PC-9 (cell line): ENCODE data around the gene BRS3. TPM values are rescaled to one million over a fixed set of nuclear protein-coding genes. Genes with fewer than 3 reads are reported as not detected.

ENCODE experiments used
- BruUV-seq: library from RNA; stranded (reverse); fragments of 400-500 nt; replicated peaks from 2 replicates; lab custom pipeline; 2021; lab: Mats Ljungman, UMichigan
- CTCF ChIA-PET: fragments of 300-600 bp; sonication (Branson Sonifier 250); formaldehyde crosslinking; loops from one replicate; lab custom pipeline; 2022; ENCODE audit warnings: antibody characterized with exemption; lab: Charles Lee
- POLR2A ChIA-PET: fragments of 300-600 bp; sonication (Branson Sonifier 250); formaldehyde crosslinking; loops from one replicate; lab custom pipeline; 2022; ENCODE audit warnings: antibody characterized with exemption; ENCODE audit not compliant: unreplicated experiment; lab: Charles Lee
- DNase-seq, 2 experiments: peaks; one replicate each; pipeline versions ENCODE4 v3.0.0 to v3.0.0-alpha.2; 2015 to 2022; ENCODE audit warnings: mixed read lengths in 1 of 2
- H2AFZ ChIP-seq: fragments of 200-600 bp; sonication (generic); 2 replicates; pipeline ENCODE4 v1.8.1; 2017; ENCODE audit warnings: antibody characterized with exemption
- H3F3A ChIP-seq: fragments of 200-600 bp; sonication (generic); 2 replicates; pipeline ENCODE4 v1.8.1; 2017; ENCODE audit warnings: antibody characterized with exemption, mild to moderate bottlenecking, low read depth; ENCODE audit not compliant: insufficient read depth
- H3K27ac ChIP-seq: fragments of 200-600 bp; sonication (generic); 2 replicates; pipeline ENCODE4 v1.6.1; 2016; ENCODE audit warnings: mixed run types
- H3K27me3 ChIP-seq: fragments of 200-600 bp; sonication (generic); 2 replicates; pipeline ENCODE4 v1.6.1; 2016; ENCODE audit warnings: low read depth, mixed run types; ENCODE audit not compliant: insufficient read depth
- H3K36me3 ChIP-seq: fragments of 200-600 bp; sonication (generic); 2 replicates; pipeline ENCODE4 v1.6.1; 2016; ENCODE audit warnings: low read depth, mixed run types
- H3K4me1 ChIP-seq: fragments of 200-600 bp; sonication (generic); replicated peaks from 2 replicates; pipeline ENCODE4 v1.6.1; 2016; ENCODE audit warnings: mixed run types; ENCODE audit not compliant: insufficient read depth
- H3K4me2 ChIP-seq: fragments of 200-600 bp; sonication (generic); 2 replicates; pipeline ENCODE4 v1.6.1; 2017; ENCODE audit warnings: mixed run types
- H3K4me3 ChIP-seq: fragments of 200-600 bp; sonication (generic); 2 replicates; pipeline ENCODE4 v1.6.1; 2016; ENCODE audit warnings: mixed run types
- H3K79me2 ChIP-seq: fragments of 200-600 bp; sonication (generic); 2 replicates; pipeline ENCODE4 v1.6.1; 2017; ENCODE audit warnings: low read depth, mixed run types
- H3K9me2 ChIP-seq: fragments of 200-600 bp; sonication (generic); 2 replicates; pipeline ENCODE4 v1.8.1; 2017; ENCODE audit warnings: mild to moderate bottlenecking; ENCODE audit not compliant: insufficient read depth
- H3K9me3 ChIP-seq: fragments of 200-600 bp; sonication (generic); 2 replicates; pipeline ENCODE4 v1.8.1; 2016; ENCODE audit warnings: low read depth; ENCODE audit not compliant: insufficient read depth
- H4K20me1 ChIP-seq: fragments of 200-600 bp; sonication (generic); 2 replicates; pipeline ENCODE4 v1.8.1; 2017; ENCODE audit not compliant: insufficient read depth
- EZH2 ChIP-seq: fragments of 200-600 bp; sonication (generic); IDR thresholded peaks from 2 replicates; pipeline ENCODE4 v1.8.0; 2017; ENCODE audit warnings: antibody characterized with exemption, low read depth
- intact Hi-C: fragments of 100-400 bp; cut with micrococcal nuclease; formaldehyde crosslinking; loops from one replicate; pipeline ENCODE4 v1.10.0; 2022; ENCODE audit not compliant: unreplicated experiment
- total RNA-seq: library from RNA; stranded (reverse); gene quantifications from 2 replicates; pipeline ENCODE4 v1.2.3, GENCODE V29; 2021
- TF ChIP-seq, protein P1 (sequence below): fragments of 200-600 bp; sonication (generic); conservative IDR thresholded peaks from 2 replicates; pipeline ENCODE4 v1.6.1; 2017; ENCODE audit warnings: mixed run types, antibody characterized with exemption, mild to moderate bottlenecking, moderate library complexity

The BRS3 gene
- total RNA-seq, 1 experiment from 2014 or later = not detected

DNA sequence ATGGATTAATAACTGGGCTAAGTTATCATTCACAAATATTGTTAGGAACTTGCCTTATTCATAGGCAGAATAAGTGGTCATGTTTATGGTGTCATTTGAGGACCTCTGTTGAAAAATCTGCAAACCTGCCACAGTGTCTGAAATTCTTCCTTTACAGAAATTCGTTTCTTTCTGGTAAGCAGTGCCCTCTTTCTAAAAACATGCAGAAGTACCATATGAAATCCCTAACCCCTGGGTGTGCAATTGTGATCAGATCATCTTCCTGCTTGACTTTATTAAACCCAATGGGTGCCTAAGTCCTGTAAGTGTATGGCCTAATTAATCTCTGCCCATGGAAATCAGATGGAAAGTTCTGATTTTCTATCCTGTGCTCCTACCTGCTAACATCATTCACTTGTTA is 5.3 kb downstream of the BRS3 start:
- DNase-seq = no peak
- Histone ChIP-seq H3K4me1 (peaks cover 9% of the 10 kb centered on the region; the same call in 1 of the 2 replicates), H4K20me1 (no peaks in the 10 kb centered on the region), H3K79me2 (peaks cover 6% of the 10 kb centered on the region), H3K9me2 (no peaks in the 10 kb centered on the region), H3K36me3 (no peaks in the 10 kb centered on the region), H3K27me3 (no peaks in the 10 kb centered on the region), H3K4me3 (no peak overlapping the region), H2AFZ (no peak overlapping the region), H3K9me3 (no peaks in the 10 kb centered on the region), H3K4me2 (no peak overlapping the region), H3F3A (peaks cover 15% of the 10 kb centered on the region), H3K27ac (no peak overlapping the region)
- ChIA-PET CTCF (no interaction called here), POLR2A (no interaction called here)
- intact Hi-C loops = no loop called here
- BruUV-seq = no TSS peak
- TF ChIP-seq EZH2 = no peak
- TF ChIP-seq, protein P1, sequence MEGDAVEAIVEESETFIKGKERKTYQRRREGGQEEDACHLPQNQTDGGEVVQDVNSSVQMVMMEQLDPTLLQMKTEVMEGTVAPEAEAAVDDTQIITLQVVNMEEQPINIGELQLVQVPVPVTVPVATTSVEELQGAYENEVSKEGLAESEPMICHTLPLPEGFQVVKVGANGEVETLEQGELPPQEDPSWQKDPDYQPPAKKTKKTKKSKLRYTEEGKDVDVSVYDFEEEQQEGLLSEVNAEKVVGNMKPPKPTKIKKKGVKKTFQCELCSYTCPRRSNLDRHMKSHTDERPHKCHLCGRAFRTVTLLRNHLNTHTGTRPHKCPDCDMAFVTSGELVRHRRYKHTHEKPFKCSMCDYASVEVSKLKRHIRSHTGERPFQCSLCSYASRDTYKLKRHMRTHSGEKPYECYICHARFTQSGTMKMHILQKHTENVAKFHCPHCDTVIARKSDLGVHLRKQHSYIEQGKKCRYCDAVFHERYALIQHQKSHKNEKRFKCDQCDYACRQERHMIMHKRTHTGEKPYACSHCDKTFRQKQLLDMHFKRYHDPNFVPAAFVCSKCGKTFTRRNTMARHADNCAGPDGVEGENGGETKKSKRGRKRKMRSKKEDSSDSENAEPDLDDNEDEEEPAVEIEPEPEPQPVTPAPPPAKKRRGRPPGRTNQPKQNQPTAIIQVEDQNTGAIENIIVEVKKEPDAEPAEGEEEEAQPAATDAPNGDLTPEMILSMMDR = no peak

DNA sequence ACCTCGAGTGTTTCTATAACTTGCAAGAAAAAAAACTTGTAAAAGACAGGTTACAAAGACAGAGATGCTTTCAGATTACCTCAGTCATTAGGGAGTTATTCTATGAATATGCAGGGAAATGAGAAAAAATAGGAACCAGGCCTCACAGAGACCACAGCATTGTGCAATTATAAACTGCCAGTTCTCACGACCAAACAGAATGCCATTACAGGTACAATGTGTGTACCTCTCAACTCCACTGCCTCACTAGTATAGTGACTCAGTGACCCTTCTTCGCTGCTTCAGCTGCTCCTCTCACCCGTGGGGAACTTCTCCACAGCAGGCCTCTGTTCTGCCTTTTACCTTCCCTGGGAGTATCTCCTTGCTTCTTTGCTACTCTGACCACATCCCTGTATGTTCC is 7.3 kb downstream of the BRS3 start:
- intact Hi-C loops = loop anchor here (5.0 kb wide), 2 partner anchors 98 to 197 kb away; no protein-coding TSS in a partner anchor
- DNase-seq = no peak
- Histone ChIP-seq H3K79me2 (peaks cover 26% of the 10 kb centered on the region), H3K27me3 (no peaks in the 10 kb centered on the region), H3K4me1 (peaks cover 23% of the 10 kb centered on the region), H3F3A (peaks cover 17% of the 10 kb centered on the region), H3K36me3 (peaks cover 6% of the 10 kb centered on the region), H3K4me3 (no peak overlapping the region), H3K27ac (no peak overlapping the region), H4K20me1 (peaks cover 6% of the 10 kb centered on the region; the same call in 1 of the 2 replicates), H3K9me3 (no peaks in the 10 kb centered on the region), H3K9me2 (no peaks in the 10 kb centered on the region), H3K4me2 (no peak overlapping the region), H2AFZ (no peak overlapping the region)
- ChIA-PET POLR2A (no interaction called here), CTCF (no interaction called here)
- BruUV-seq = no TSS peak
- no peak for TF ChIP-seq EZH2
- TF ChIP-seq, protein P1 = no peak

- POLR2A ChIA-PET = interaction anchor here (0.6 to 1.0 kb wide), 3 partner anchors 30 to 88 kb away, joined by 3 to 10 read pairs (median 6); partner anchors contain the start of gene VGLL1
- Histone ChIP-seq H3K79me2 (peaks cover 29% of the 10 kb centered on the region), H2AFZ (peak overlapping the region; percentile 80)
Observed at GRCh38 chrX:136496186-136496763, 8.5 kb downstream of the BRS3 start.

More at GRCh38 chrX:136496186-136496763, 8.5 kb downstream of the BRS3 start:
- Histone ChIP-seq H3K4me3 (peak overlapping the region; percentile 93), H3K9me2 (no peaks in the 10 kb centered on the region), H3K36me3 (peaks cover 18% of the 10 kb centered on the region), H3K9me3 (no peaks in the 10 kb centered on the region), H3F3A (peaks cover 17% of the 10 kb centered on the region), H3K4me2 (peak overlapping the region; percentile 97), H3K27ac (peak overlapping the region; percentile 94), H4K20me1 (peaks cover 6% of the 10 kb centered on the region; the same call in 1 of the 2 replicates), H3K4me1 (peaks cover 23% of the 10 kb centered on the region), H3K27me3 (no peaks in the 10 kb centered on the region)
- TSS peak; percentile 89 for BruUV-seq
- intact Hi-C loops = loop anchor here (2.0 to 5.0 kb wide), 5 partner anchors 99 to 245 kb away; partner anchors contain the start of gene MAP7D3
- CTCF ChIA-PET = interaction anchor here (0.6 to 1.2 kb wide), 2 partner anchors 142 to 1708 kb away, joined by 3 read pairs; no protein-coding TSS in a partner anchor
- TF ChIP-seq, protein P1 = no peak
- DNase-seq = no peak
